Glomerular endothelial cell (primary cell): ENCODE results near the gene NR3C2. TPM values are rescaled to one million over a fixed set of nuclear protein-coding genes. Genes with fewer than 3 reads are reported as not detected.

Source experiments
- DNase-seq: peaks from one replicate; pipeline ENCODE4 v3.0.0-alpha.2; 2011; ENCODE audit warnings: low read depth, low spot score; ENCODE audit errors: extremely low read depth
- total RNA-seq: library from RNA; depleted of rRNA; stranded (reverse); fragments of >200 nt; gene quantifications from 2 replicates; pipeline ENCODE4 v1.2.3, GENCODE V29; 2015

Gene NR3C2
- total RNA-seq, 1 donor from 2014 or later: 5.2 TPM

DNA sequence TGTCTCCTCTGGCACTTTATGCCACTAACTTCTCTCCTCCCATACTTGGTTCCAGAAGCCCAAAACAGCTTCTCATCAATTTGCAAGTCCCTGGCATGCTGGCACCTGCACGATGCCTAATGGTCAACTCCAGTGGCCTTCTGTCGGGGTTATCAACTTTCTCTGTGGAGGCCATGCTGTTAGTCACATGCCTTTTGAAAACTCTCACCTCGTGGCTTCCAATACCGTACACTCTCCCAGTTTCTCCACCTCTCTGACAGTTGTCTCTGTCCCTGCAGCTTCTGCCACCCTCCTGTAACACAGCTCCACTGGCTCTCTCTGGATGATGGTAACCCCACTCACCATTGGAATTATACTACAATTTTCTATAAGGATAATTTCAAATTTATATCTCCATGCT is 324.0 kb downstream of the NR3C2 start:
- DNase-seq: no peak

- no peak for DNase-seq
Measured at GRCh38 chr4:148116969-148117368, 325.2 kb downstream of the NR3C2 start.

GRCh38 chr4:148116264-148116663 is 325.9 kb downstream of the NR3C2 start:
- DNase-seq: no peak

DNA sequence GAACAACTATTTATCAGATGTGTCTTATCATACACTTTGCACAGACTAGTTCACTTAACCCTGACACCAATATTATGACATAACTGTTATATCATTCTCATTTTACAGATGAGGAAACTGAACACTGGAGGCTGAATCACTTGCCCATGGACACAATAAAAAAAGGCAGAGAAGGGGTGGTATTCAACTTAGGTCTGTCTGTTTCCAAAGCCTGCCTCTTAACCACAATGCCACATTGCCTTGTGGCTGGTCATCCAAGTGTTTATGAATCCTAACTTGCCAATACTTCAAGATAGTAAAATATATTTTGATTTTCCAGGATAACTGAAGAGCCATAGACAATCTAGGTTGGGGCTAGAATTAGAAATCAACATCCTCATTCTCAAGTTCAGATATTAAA is 327.8 kb downstream of the NR3C2 start:
- DNase-seq: no peak

GRCh38 chr4:148112231-148112982 is 329.8 kb downstream of the NR3C2 start:
- DNase-seq: no peak

DNA sequence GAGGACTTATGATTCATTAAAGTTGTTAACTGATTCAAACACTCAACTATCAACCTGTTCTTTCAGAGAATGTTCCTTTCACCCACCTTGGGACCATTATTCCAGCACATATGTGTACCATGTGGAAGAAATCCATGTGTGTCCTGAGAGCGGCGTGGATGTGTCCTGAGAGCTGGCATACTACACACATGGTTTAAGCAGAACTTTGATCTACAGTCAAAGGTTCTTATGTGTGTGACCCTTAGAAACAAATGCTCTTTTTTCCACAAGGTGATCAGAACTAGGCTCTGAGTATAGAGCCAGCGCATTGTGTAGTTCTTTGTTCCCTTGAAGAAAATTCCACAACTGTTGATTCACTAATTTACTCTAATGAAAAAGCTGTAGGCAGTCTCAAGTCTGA is 332.0 kb downstream of the NR3C2 start:
- DNase-seq: no peak

DNA sequence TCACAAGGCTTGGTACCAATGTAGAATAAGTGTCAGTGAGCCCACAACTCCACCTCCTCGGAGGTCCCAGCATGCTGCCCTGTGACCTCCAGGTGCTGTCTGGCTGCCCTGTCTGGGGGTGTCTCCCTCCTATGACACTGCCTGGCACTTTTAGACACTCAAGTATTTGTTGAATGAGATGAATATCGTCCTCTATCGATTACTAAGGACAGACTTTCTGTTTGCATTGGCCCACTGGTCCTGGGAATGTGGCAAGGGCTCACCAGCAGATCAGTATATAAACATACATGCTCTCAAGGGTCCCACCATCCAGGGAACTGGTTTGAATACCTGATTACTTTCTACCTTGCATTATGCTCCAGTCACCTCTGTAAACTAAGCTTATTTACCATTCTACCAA is 333.0 kb downstream of the NR3C2 start:
- DNase-seq: no peak

DNA sequence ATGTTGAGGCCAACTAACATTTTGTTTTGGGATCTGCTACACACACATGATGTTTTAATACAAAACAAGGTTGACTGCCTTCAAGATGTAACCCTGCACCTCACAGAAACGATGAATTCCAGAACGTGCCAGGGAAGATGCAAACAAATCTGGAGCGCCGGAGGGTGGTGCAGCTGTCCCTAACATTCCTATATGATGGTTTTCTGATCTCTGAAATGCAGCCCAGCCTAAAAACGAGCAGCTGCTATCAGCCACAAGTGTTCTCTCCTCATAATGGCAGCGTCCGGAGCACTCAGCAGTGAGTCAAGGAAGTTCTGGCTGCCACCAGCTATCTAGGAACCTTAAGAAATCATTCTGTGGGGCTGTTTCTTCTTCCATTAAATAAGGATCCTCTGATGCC is 333.4 kb downstream of the NR3C2 start:
- no peak for DNase-seq

DNA sequence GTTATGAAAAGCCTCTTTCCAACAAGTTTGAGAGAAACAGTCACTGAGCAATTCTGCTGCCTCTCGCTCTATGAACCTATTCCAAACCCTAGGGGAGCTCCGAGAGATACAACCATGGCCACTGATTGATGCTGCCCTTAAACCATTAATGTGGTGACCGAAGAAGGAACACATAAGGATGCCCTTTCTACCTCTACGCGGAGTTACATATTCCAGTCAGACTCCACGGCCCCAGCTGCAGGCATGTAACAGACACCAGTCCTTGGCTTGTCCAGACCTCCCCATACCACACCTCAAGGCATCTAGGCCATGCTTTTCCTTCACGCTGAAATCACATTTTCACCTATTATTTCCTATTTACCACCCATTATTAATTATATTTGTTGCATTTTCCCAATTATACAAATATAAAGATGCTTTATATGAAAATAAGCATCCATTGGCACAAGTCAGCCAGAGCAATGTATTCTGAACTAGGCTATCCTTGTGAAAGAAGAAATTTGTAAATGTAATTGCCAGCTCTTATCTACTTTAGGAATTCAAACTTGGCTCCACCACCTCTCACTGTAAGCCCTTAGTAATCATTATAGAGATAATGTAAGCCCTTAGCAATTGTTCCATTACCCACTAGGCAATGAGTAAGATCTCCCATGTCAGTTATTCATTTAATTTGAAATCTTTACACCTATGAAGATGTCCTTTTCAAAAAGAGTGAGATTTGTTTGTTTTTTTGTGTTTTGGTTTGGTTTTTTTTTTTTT is 338.4 kb downstream of the NR3C2 start:
- no peak for DNase-seq

DNA sequence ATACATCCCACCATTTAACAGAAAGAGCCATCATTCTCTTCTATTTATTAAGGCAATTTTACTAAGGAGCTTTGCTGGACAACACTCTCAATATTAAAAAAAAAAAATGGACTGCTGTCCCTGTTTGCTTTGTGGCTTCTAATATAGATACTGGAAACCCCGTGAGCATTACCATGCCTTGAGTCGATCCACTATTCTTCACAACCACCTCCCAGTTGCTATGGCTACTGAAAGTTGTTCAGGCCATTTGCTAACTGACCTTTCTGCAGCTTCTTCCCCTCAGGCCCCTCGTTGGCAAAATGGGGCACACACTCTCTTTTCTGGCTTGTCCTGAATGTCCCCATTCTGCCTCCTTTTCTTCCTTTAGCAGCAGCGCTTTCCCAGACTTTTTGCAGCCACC is 340.4 kb downstream of the NR3C2 start:
- no peak for DNase-seq

DNA sequence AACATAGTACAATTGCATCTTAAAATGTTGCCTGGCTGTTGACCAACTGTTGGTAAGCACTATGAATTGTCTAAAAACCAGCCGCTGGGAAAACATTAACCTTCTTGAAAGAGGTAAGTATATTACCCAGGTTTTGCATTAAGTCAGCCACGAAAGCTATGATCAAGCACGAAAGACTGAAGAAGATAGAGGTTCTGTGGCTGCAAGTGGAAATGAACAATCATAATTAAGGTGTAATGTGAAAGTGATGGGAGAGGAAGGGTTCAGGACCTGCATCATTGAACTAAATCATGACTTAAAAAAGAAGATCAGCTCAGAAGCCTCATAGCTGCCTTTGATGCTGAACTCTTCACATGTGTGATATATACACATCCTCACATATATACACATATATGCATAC is 341.0 kb downstream of the NR3C2 start:
- no peak for DNase-seq

GRCh38 chr4:148097801-148098200 is 344.4 kb downstream of the NR3C2 start:
- DNase-seq: no peak

DNA sequence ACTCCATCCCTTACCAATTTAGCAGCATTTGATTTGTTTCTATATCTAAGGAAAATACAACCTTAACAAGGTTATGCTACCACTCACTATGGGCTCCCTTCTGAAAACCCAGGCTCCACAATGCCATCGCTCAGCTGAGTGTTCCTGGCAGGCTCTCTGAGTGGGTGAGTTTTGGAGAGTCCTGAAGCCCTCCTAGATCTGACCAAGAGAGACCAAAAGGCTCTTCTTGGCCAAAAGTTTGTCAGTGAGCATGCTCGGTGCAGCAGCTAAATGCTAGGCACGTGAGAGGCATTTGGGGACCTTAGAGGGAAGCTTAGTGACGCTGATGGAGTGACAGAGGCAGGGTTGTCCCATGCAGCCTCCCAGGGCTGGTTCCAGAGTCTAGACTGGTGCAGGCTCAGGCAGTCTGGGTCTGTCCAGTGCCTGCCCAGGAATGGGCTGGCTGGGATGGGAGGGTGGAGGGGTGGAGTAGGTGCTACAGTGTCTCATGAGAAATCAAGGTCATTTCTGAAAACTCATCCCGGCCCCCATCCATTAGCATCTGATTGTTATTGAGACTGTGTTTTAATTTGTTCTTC is 346.8 kb downstream of the NR3C2 start:
- no peak for DNase-seq

DNA sequence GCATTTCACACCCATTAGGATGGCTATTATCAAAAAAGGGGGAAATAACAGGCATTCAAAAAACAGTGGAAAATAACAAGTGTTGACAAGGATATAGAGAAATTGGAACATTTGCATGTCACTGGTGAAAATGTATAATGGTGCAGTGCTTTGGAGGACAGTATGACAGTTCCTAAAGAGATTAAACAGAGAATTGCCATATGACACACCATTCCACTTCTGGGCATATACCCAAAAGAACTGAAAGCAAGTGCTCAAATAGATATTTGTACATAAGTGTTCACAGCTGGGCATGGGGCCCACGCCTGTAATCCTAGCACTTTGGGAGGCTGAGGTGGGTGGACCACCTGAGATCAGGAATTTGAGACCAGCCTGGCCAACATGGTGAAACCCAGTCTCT is 348.1 kb downstream of the NR3C2 start:
- DNase-seq: no peak

DNA sequence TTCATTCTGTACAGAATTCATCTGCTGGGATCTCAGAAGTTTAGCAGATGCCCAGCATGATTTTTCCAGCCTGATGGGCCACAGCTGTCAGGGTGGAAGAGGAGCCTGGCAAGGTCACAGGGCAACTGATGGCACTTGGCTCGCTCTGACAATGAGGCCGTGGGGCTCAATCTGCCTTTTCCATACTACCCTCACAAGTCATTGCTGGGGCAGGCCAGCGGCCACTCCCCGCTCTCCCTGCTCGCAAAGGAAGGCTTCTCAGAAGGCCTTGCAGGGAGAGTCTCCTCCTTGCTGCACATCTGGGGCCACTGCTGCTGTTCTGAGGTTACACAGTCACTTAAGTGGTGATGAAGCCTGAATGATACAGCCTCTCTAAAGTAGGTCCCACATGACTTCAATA is 349.1 kb downstream of the NR3C2 start:
- DNase-seq: no peak

GRCh38 chr4:148092316-148093014 is 349.7 kb downstream of the NR3C2 start:
- DNase-seq: no peak

GRCh38 chr4:148091896-148092295 is 350.3 kb downstream of the NR3C2 start:
- no peak for DNase-seq

DNA sequence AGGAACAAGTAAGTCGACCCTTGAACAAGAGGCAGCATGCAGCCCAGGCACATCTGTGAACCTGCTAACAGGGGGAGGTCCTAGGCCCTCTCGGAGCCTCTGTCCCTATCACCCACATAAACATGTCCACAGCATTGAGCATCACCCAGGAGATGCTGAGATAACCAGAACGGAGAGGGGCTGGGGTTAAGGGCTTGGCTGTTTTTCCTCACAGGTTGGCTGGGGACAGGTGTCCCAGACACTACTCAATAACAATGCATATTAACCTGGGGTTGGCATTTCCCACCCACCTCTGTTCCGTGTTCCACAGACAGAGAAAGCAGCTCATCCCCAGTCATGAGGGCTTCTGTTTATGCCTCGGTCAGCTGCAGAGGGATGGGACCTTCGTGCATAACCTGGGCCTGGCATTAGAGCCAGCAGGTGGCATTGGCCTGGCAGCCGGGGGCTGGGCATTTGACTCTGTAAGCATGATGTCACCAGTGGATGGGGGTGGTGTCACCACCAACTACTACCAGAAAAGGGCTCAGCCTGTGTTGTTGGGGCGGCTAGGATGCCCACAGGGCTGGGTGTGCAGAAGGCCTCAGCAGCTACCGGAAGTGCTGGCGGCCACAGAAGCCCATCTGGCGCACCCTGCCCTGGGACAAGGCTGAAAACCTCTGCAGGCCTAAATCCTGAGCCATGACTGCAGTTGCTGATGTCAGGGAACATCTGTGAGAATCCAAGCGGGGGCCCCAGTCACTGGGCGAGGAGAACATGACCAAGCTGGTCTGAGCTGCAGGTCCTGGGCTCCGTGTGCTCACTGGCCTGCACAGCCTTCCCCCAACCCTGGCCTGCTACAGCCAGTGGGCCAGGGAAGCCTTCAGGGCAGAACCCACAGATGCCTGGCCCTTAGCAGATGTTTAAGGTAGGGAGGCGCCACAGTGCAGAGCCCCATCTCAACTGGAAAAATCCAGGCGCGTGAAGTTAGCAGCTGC is 351.4 kb downstream of the NR3C2 start:
- DNase-seq: no peak

GRCh38 chr4:148090029-148090428 is 352.2 kb downstream of the NR3C2 start:
- DNase-seq: no peak

DNA sequence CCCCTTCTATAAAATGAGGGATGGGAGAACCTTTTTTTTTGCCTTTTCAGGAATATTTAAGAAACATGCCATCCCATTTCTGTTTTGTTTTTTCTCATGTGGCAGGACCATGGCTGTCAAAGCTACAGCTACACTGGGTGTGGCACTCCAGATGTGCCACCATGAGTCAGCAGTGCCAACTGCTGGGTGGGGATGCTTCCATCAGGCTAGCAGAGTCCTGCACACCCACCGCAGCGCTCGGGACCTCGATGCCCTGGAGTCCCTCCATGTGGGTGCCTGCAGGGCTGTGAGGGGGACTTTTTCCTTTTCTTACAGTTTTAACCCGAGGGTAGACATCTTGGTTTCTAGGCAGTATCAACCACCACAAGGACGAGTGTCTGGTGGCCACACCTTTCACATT is 352.6 kb downstream of the NR3C2 start:
- DNase-seq: no peak
